Measurements from ENCODE around the gene PPARG.
"Not testable (repeated sequence)": the region's sequence is repeated elsewhere in the genome, so short reads cannot be mapped to it uniquely, and the experiment has no call there.

The PPARG gene

GRCh38 chr3:12284591-12284990 lies 4.3 kb upstream of the PPARG start:
- Mint-ChIP-seq H3K4me1 (peaks cover 11% of the 10 kb centered on the region), H3K27ac (no peak overlapping the region), H3K36me3 (ENCODE audit: low read depth) (no peaks in the 10 kb centered on the region), H3K4me3 (no peak overlapping the region), H3K27me3 (ENCODE audit: low read depth, poor library complexity) (peaks cover 66% of the 10 kb centered on the region), H3K9me3 (peaks cover 10% of the 10 kb centered on the region)
- TF ChIP-seq, protein P1, sequence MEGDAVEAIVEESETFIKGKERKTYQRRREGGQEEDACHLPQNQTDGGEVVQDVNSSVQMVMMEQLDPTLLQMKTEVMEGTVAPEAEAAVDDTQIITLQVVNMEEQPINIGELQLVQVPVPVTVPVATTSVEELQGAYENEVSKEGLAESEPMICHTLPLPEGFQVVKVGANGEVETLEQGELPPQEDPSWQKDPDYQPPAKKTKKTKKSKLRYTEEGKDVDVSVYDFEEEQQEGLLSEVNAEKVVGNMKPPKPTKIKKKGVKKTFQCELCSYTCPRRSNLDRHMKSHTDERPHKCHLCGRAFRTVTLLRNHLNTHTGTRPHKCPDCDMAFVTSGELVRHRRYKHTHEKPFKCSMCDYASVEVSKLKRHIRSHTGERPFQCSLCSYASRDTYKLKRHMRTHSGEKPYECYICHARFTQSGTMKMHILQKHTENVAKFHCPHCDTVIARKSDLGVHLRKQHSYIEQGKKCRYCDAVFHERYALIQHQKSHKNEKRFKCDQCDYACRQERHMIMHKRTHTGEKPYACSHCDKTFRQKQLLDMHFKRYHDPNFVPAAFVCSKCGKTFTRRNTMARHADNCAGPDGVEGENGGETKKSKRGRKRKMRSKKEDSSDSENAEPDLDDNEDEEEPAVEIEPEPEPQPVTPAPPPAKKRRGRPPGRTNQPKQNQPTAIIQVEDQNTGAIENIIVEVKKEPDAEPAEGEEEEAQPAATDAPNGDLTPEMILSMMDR (IDR thresholded peaks at IDR 0.05): no peak
- no peak for DNase-seq

GRCh38 chr3:12285003-12285555 lies 3.8 kb upstream of the PPARG start:
- Mint-ChIP-seq H3K27me3 (ENCODE audit: low read depth, poor library complexity) (peaks cover 68% of the 10 kb centered on the region), H3K4me3 (no peak overlapping the region), H3K4me1 (peaks cover 8% of the 10 kb centered on the region), H3K9me3 (peaks cover 10% of the 10 kb centered on the region), H3K27ac (no peak overlapping the region), H3K36me3 (ENCODE audit: low read depth) (no peaks in the 10 kb centered on the region)
- no peak for DNase-seq
- TF ChIP-seq, protein P1 (IDR thresholded peaks at IDR 0.05): no peak

DNA sequence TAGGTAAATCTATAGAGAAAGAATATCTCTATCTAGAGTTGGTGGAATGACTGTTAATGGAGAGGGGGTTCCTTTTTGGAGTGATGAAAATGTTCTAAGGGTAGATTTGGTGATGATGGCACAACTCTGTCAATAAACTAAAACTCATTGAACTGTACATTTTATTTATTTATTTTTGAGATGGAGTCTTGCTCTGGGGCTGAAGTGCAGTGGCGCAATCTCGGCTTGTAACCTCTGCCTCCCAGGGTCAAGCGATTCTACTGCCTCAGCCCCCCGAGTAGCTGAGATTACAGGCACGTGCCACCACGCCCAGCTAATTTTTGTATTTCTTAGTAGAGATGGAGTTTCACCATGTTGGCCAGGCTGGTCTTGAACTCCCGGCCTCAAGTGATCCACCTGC lies 3.1 kb upstream of the PPARG start:
- peaks cover 66% of the 10 kb centered on the region for H3K27me3 Mint-ChIP-seq (ENCODE audit: low read depth, poor library complexity)
- H3K4me1 Mint-ChIP-seq; H3K27ac Mint-ChIP-seq; H3K4me3 Mint-ChIP-seq; DNase-seq; H3K36me3 Mint-ChIP-seq (ENCODE audit: low read depth): not testable (repeated sequence)
- peaks cover 10% of the 10 kb centered on the region for H3K9me3 Mint-ChIP-seq

- peaks cover 10% of the 10 kb centered on the region for H3K9me3 Mint-ChIP-seq
- H3K27ac Mint-ChIP-seq: no peak overlapping the region
- no peaks in the 10 kb centered on the region for H3K36me3 Mint-ChIP-seq (ENCODE audit: low read depth)
- H3K4me3 Mint-ChIP-seq: peak overlapping the region; percentile 78
- H3K27me3 Mint-ChIP-seq (ENCODE audit: low read depth, poor library complexity): peaks cover 69% of the 10 kb centered on the region
- DNase-seq: no peak
- H3K4me1 Mint-ChIP-seq: no peaks in the 10 kb centered on the region
- TF ChIP-seq, protein P1 (IDR thresholded peaks at IDR 0.05): no peak
Observed at GRCh38 chr3:12286504-12286903, 2.4 kb upstream of the PPARG start.

DNA sequence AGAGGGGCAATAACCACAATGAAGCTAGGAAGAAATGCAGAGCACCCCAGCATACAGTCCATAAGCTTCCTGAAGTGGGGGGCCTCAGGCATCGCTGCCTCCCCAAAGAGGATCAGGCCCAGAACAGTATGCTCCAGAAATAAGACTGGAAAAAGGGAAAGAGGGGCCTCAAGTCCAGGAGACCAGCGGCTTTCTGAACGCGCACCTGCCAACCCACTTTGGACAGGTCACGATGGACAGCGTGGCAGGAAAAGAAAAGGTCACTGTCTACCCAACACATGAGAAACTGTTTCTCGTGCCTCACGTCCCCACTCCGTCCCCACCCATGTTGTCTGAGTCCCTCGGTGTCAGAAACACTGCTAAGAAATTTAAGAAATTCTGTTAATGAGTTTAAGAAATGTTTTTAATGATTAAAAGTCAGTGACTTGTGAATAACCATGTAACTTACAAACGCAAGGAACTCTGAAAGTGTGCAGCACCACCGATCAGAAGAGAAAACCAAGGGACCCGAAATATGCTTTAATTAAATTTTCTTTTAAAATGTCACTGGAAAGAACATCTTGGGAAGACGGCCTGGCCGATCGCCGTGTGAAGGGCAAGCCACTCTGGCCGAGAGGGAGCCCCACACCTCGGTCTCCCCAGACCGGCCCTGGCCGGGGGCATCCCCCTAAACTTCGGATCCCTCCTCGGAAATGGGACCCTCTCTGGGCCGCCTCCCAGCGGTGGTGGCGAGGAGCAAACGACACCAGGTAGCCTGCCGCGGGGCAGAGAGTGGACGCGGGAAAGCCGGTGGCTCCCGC lies 1.7 kb upstream of the PPARG start:
- DNase-seq: peak; percentile 48
- Mint-ChIP-seq H3K27ac (no peak overlapping the region), H3K4me1 (no peaks in the 10 kb centered on the region), H3K27me3 (ENCODE audit: low read depth, poor library complexity) (peaks cover 73% of the 10 kb centered on the region), H3K9me3 (peaks cover 10% of the 10 kb centered on the region), H3K4me3 (peak overlapping the region; percentile 78), H3K36me3 (ENCODE audit: low read depth) (no peaks in the 10 kb centered on the region)
- TF ChIP-seq, protein P1 (IDR thresholded peaks at IDR 0.05): no peak

GRCh38 chr3:12287727-12288181 lies 1.1 kb upstream of the PPARG start:
- Mint-ChIP-seq H3K4me1 (no peaks in the 10 kb centered on the region), H3K4me3 (peak overlapping the region; percentile 81), H3K27ac (no peak overlapping the region), H3K27me3 (ENCODE audit: low read depth, poor library complexity) (peaks cover 72% of the 10 kb centered on the region), H3K9me3 (peaks cover 10% of the 10 kb centered on the region), H3K36me3 (ENCODE audit: low read depth) (no peaks in the 10 kb centered on the region)
- peak; percentile 67 for DNase-seq
- TF ChIP-seq, protein P1 (IDR thresholded peaks at IDR 0.05): no peak
